Thyroid gland (tissue), 4 donors: ENCODE measurements around the gene DENND1C.

ENCODE experiments used
- POLR2A ChIP-seq, 2 donors: fragments of 450-650 bp; IDR thresholded peaks; one replicate each; pipeline ENCODE4 v1.6.1; 2017; ENCODE audit warnings: antibody characterized with exemption in 2 of 2, mild to moderate bottlenecking in 2 of 2, moderate library complexity in 1 of 2
- TF ChIP-seq, protein P1 (sequence below), 6 experiments: fragments of 200-600 bp in 3 of 6; fragments of 450-650 bp in 3 of 6; sonication (generic) in 3 of 6; IDR thresholded peaks; one replicate each; pipeline ENCODE4 v1.5.1; 2016 to 2019; ENCODE audit warnings: antibody characterized with exemption in 6 of 6, mild to moderate bottlenecking in 2 of 6, inconsistent platforms in 1 of 6, moderate library complexity in 1 of 6

DNA sequence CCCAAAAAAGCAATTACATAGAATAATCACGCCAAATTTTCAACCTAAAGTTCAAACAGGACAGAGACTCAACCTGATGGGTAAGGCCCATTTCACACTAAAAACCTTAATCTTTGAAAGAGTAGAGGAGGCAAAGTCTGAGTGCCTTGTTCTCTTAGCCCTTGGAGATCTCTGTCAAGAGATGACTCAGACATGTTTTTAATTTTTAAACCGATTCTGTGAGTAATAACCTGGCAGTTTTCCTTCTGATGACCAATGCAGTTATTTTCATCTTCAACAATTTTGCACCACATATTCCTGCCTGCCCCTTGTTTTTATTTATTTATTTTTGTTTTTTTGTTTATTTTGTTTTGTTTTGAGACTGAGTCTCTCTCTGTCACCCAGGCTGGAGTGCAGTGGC lies 37.7 kb upstream of the DENND1C start:
- TF ChIP-seq, protein P1, sequence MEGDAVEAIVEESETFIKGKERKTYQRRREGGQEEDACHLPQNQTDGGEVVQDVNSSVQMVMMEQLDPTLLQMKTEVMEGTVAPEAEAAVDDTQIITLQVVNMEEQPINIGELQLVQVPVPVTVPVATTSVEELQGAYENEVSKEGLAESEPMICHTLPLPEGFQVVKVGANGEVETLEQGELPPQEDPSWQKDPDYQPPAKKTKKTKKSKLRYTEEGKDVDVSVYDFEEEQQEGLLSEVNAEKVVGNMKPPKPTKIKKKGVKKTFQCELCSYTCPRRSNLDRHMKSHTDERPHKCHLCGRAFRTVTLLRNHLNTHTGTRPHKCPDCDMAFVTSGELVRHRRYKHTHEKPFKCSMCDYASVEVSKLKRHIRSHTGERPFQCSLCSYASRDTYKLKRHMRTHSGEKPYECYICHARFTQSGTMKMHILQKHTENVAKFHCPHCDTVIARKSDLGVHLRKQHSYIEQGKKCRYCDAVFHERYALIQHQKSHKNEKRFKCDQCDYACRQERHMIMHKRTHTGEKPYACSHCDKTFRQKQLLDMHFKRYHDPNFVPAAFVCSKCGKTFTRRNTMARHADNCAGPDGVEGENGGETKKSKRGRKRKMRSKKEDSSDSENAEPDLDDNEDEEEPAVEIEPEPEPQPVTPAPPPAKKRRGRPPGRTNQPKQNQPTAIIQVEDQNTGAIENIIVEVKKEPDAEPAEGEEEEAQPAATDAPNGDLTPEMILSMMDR (IDR thresholded peaks at IDR 0.05) = no peak
- TF ChIP-seq POLR2A (IDR thresholded peaks at IDR 0.05) = no peak
